Raji (cell line): ENCODE measurements around the gene ITGB1BP1.

Experiments used
- POLR2A ChIP-seq: IDR thresholded peaks from 2 replicates; pipeline ENCODE4 v1.6.1; 2011; ENCODE audit warnings: low read depth, low read length, control low read depth; ENCODE audit not compliant: insufficient read depth

Gene ITGB1BP1

GRCh38 chr2:9374071-9374730 is 49.1 kb downstream of the ITGB1BP1 start:
- TF ChIP-seq POLR2A, result no peak

- TF ChIP-seq POLR2A, result no peak
Observed at GRCh38 chr2:9373476-9373875, 49.9 kb downstream of the ITGB1BP1 start.

- no peak for TF ChIP-seq POLR2A
Observed at GRCh38 chr2:9373047-9373446, 50.3 kb downstream of the ITGB1BP1 start.

- no peak for TF ChIP-seq POLR2A
Observed at GRCh38 chr2:9370746-9371145, 52.6 kb downstream of the ITGB1BP1 start.

GRCh38 chr2:9366026-9366425 is 57.3 kb downstream of the ITGB1BP1 start:
- no peak for TF ChIP-seq POLR2A

- no peak for TF ChIP-seq POLR2A
Observed at GRCh38 chr2:9365498-9366019, 57.8 kb downstream of the ITGB1BP1 start.

- no peak for TF ChIP-seq POLR2A
Observed at GRCh38 chr2:9364791-9365497, 58.4 kb downstream of the ITGB1BP1 start.

GRCh38 chr2:9364373-9364772 is 59.0 kb downstream of the ITGB1BP1 start:
- no peak for TF ChIP-seq POLR2A

GRCh38 chr2:9360701-9361100 is 62.6 kb downstream of the ITGB1BP1 start:
- no peak for TF ChIP-seq POLR2A

- no peak for TF ChIP-seq POLR2A
Observed at GRCh38 chr2:9360110-9360509, 63.2 kb downstream of the ITGB1BP1 start.

- no peak for TF ChIP-seq POLR2A
Observed at GRCh38 chr2:9359463-9359862, 63.9 kb downstream of the ITGB1BP1 start.

GRCh38 chr2:9358846-9359245 is 64.5 kb downstream of the ITGB1BP1 start:
- TF ChIP-seq POLR2A, result no peak

GRCh38 chr2:9356261-9356660 is 67.1 kb downstream of the ITGB1BP1 start:
- no peak for TF ChIP-seq POLR2A

GRCh38 chr2:9355716-9356115 is 67.6 kb downstream of the ITGB1BP1 start:
- no peak for TF ChIP-seq POLR2A

- no peak for TF ChIP-seq POLR2A
Observed at GRCh38 chr2:9355270-9355669, 68.1 kb downstream of the ITGB1BP1 start.

- TF ChIP-seq POLR2A, result no peak
Observed at GRCh38 chr2:9354318-9354717, 69.0 kb downstream of the ITGB1BP1 start.
